ENCODE data around the gene ZNF160. TPM values are rescaled to one million over a fixed set of nuclear protein-coding genes. Genes with fewer than 3 reads are reported as not detected.
"Not testable (repeated sequence)": the region's sequence is repeated elsewhere in the genome, so short reads cannot be mapped to it uniquely, and the experiment has no call there.

Gene ZNF160
- polyA plus RNA-seq, 5 donors, result 26.2 to 72.7 (median 54.0) TPM

DNA sequence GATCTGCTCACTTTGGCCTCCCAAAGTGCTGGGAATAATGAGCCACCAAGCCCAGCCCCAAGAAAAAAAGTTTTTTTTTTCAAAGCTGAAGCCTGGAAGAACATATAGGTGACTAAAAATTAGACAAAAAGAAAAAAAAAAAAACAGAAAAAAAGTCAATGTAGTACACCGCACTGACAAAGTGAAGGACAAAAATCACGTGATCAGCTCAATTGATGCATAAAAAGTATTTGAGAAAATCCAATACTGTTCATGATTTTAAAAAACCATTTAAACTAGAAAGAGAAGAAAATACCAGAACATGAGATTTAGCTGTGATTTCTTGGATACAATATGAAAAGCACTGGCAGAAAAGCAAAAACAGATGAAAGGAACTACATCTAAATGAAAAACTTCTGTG is 69.2 kb downstream of the ZNF160 start:
- no peak for DNase-seq

GRCh38 chr19:53028306-53028705 is 74.9 kb downstream of the ZNF160 start:
- DNase-seq, result not testable (repeated sequence)

DNA sequence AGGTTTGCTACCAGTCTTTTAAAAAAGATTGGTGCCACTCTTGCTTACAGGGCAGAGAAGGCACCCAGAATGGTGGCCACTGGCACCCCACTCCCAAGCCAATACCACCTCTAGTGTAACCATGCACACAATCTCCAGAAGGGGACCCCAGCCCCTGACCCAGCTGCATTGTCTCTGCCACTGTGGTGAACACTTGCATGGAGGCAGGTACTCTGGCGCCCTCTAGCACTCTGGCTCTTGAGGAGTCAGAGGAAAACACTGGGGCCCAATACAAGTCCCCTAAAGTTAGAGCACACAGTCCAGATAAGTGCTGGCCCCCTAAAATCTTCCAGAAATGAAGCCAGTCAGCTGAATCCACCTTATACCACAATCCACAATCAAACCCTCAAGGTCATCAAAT is 83.5 kb downstream of the ZNF160 start:
- DNase-seq, result no peak

Other genes with a start within 250 kb of the ZNF160 start
- gene ZNF468, start 245.8 kb downstream of the ZNF160 start, polyA plus RNA-seq (ENCODE audit: insufficient read depth in 1 of 5, insufficient read length in 5 of 5, low replicate concordance in 1 of 5), result 10 to 100 TPM; 26.4 to 39.5 (median 32.1) TPM
- 10 to 100 TPM; 21.8 to 35.2 (median 29.9) TPM for gene ZNF320, start 205.8 kb downstream of the ZNF160 start, polyA plus RNA-seq (ENCODE audit: insufficient read depth in 1 of 5, insufficient read length in 5 of 5, low replicate concordance in 1 of 5)
- gene ZNF888, start 180.0 kb downstream of the ZNF160 start, polyA plus RNA-seq (ENCODE audit: insufficient read depth in 1 of 5, insufficient read length in 5 of 5, low replicate concordance in 1 of 5), result 10 to 100 TPM in 4 of 5 donors, 1 to 10 TPM in 1; 10.0 to 15.1 (median 13.5) TPM
- 10 to 100 TPM; 12.0 to 21.6 (median 18.9) TPM for gene ZNF816, start 140.5 kb downstream of the ZNF160 start, polyA plus RNA-seq (ENCODE audit: insufficient read depth in 1 of 5, insufficient read length in 5 of 5, low replicate concordance in 1 of 5)
- under 1 TPM in 1 of 5 donors, not detected in 4; 0.06 TPM for gene ERVV-1, start 89.5 kb downstream of the ZNF160 start, polyA plus RNA-seq (ENCODE audit: insufficient read depth in 1 of 5, insufficient read length in 5 of 5, low replicate concordance in 1 of 5)
- gene ERVV-2, start 58.7 kb downstream of the ZNF160 start, polyA plus RNA-seq (ENCODE audit: insufficient read depth in 1 of 5, insufficient read length in 5 of 5, low replicate concordance in 1 of 5), result under 1 TPM in 1 of 5 donors, not detected in 4; 0.08 TPM
- gene ZNF415, start 29.5 kb upstream of the ZNF160 start, polyA plus RNA-seq (ENCODE audit: insufficient read depth in 1 of 5, insufficient read length in 5 of 5, low replicate concordance in 1 of 5), result 10 to 100 TPM; 15.5 to 28.3 (median 25.2) TPM
- 10 to 100 TPM in 4 of 5 donors, 1 to 10 TPM in 1; 9.2 to 16.5 (median 15.1) TPM for gene ZNF347, start 55.6 kb upstream of the ZNF160 start, polyA plus RNA-seq (ENCODE audit: insufficient read depth in 1 of 5, insufficient read length in 5 of 5, low replicate concordance in 1 of 5)
- 10 to 100 TPM in 4 of 5 donors, 1 to 10 TPM in 1; 7.0 to 14.5 (median 12.1) TPM for gene ZNF665, start 89.9 kb upstream of the ZNF160 start, polyA plus RNA-seq (ENCODE audit: insufficient read depth in 1 of 5, insufficient read length in 5 of 5, low replicate concordance in 1 of 5)
- gene ZNF677, start 151.5 kb upstream of the ZNF160 start, polyA plus RNA-seq (ENCODE audit: insufficient read depth in 1 of 5, insufficient read length in 5 of 5, low replicate concordance in 1 of 5), result 10 to 100 TPM; 39.2 to 62.9 (median 53.2) TPM
- gene VN1R2, start 154.9 kb upstream of the ZNF160 start, polyA plus RNA-seq (ENCODE audit: insufficient read depth in 1 of 5, insufficient read length in 5 of 5, low replicate concordance in 1 of 5), result under 1 TPM in 2 of 5 donors, not detected in 3; 0.13 to 0.30 TPM
- gene VN1R4, start 164.3 kb upstream of the ZNF160 start, polyA plus RNA-seq (ENCODE audit: insufficient read depth in 1 of 5, insufficient read length in 5 of 5, low replicate concordance in 1 of 5), result not detected
- 10 to 100 TPM in 2 of 5 donors, 1 to 10 TPM in 3; 5.9 to 11.4 (median 8.9) TPM for gene ZNF845, start 230.3 kb upstream of the ZNF160 start, polyA plus RNA-seq (ENCODE audit: insufficient read depth in 1 of 5, insufficient read length in 5 of 5, low replicate concordance in 1 of 5)

All from right lung (tissue), 5 donors.